GM18507 (cell line): ENCODE data around the gene GAGE12H.
"Not testable (repeated sequence)": the region's sequence is repeated elsewhere in the genome, so short reads cannot be mapped to it uniquely, and the experiment has no call there.

ENCODE experiments used
- DNase-seq: peaks from one replicate; pipeline ENCODE4 v3.0.0; 2011; ENCODE audit warnings: low read depth; ENCODE audit not compliant: insufficient read length; ENCODE audit errors: extremely low spot score
- FAIRE-seq: peaks from 2 replicates; lab custom pipeline; 2011; peaks lifted over from hg19 to GRCh38; lab: Jason Lieb, UNC

Gene GAGE12H

GRCh38 chrX:49579649-49580048 is at the start of gene GAGE12H:
Gene GAGE12H (plus strand): TSS chrX:49579949. CDS start chrX:49581104, 1,155 bp downstream.
- not testable (repeated sequence) for DNase-seq, FAIRE-seq

GRCh38 chrX:49531877-49532276 is 47.9 kb upstream of the GAGE12H start, which contains the start of gene GAGE12C:
Gene GAGE12C (plus strand): TSS chrX:49532177. CDS start chrX:49533332, 1,155 bp downstream.
- DNase-seq, FAIRE-seq: not testable (repeated sequence)

GRCh38 chrX:49541433-49541832 is 38.3 kb upstream of the GAGE12H start, which contains the start of gene GAGE12D:
Gene GAGE12D (plus strand): TSS chrX:49541733. CDS start chrX:49542888, 1,155 bp downstream.
- not testable (repeated sequence) for DNase-seq, FAIRE-seq

GRCh38 chrX:49550989-49551388 is 28.8 kb upstream of the GAGE12H start, which contains the start of gene GAGE12E:
Gene GAGE12E (plus strand): TSS chrX:49551289. CDS start chrX:49552444, 1,155 bp downstream.
- FAIRE-seq: not testable (repeated sequence)

GRCh38 chrX:49560542-49560941 is 19.2 kb upstream of the GAGE12H start, which contains the start of gene GAGE12F:
Gene GAGE12F (plus strand): TSS chrX:49560842. CDS start chrX:49561997, 1,155 bp downstream.
- FAIRE-seq, DNase-seq: not testable (repeated sequence)

More at GRCh38 chrX:49550989-49551388, 28.8 kb upstream of the GAGE12H start, which contains the start of gene GAGE12E:
- not testable (repeated sequence) for DNase-seq

GRCh38 chrX:49568728-49569127 is 11.0 kb upstream of the GAGE12H start:
- not testable (repeated sequence) for DNase-seq, FAIRE-seq

GRCh38 chrX:49569152-49569551 is 10.6 kb upstream of the GAGE12H start:
- DNase-seq, FAIRE-seq: not testable (repeated sequence)

- not testable (repeated sequence) for FAIRE-seq, DNase-seq
These were observed 9.6 kb upstream of the GAGE12H start, which contains the start of gene GAGE12G for GRCh38 chrX:49570100-49570499. Gene GAGE12G (plus strand): TSS chrX:49570400. CDS start chrX:49571555, 1,155 bp downstream.

GRCh38 chrX:49589196-49589595 is 9.4 kb downstream of the GAGE12H start, which contains the start of gene GAGE2A:
Gene GAGE2A (plus strand): TSS chrX:49589496. CDS start chrX:49590651, 1,155 bp downstream.
- not testable (repeated sequence) for DNase-seq, FAIRE-seq

- DNase-seq, FAIRE-seq: not testable (repeated sequence)
These were observed 10.2 kb downstream of the GAGE12H start for GRCh38 chrX:49589769-49590478.

GRCh38 chrX:49590488-49590887 is 10.7 kb downstream of the GAGE12H start:
- DNase-seq, FAIRE-seq: not testable (repeated sequence)

- DNase-seq, FAIRE-seq: not testable (repeated sequence)
These were observed 19.0 kb downstream of the GAGE12H start, which contains the start of gene GAGE1 for GRCh38 chrX:49598720-49599119. Gene GAGE1 (plus strand): TSS chrX:49599020. CDS start chrX:49600175, 1,155 bp downstream.

GRCh38 chrX:49610718-49611310 is 31.1 kb downstream of the GAGE12H start:
- FAIRE-seq (no peak), DNase-seq (no peak)

GRCh38 chrX:49618574-49618973 is 38.8 kb downstream of the GAGE12H start:
- no peak for DNase-seq
- no peak for FAIRE-seq

- DNase-seq (no peak), FAIRE-seq (no peak)
These were observed 47.5 kb downstream of the GAGE12H start for GRCh38 chrX:49627086-49627777.
